T-helper 2 cell treated with Interferon-gamma antibody and Interleukin-4, amounts not matched to agents 5 μg/mL and 100 μg/mL, for 36 hours (primary cell): ENCODE data around the gene SMYD5.
A peak's percentile ranks its signal among the peaks of the same experiment; 100 is the strongest.
"Not testable (repeated sequence)": the region's sequence is repeated elsewhere in the genome, so short reads cannot be mapped to it uniquely, and the experiment has no call there.

Experiments used
- DNase-seq: peaks from one replicate; pipeline ENCODE4 v3.0.0; 2021; ENCODE audit warnings: low spot score
- H3K27ac Mint-ChIP-seq: one replicate; pipeline ENCODE4 v1.8.0; 2021; ENCODE audit warnings: mild to moderate bottlenecking, mixed read lengths
- H3K27me3 Mint-ChIP-seq: one replicate; pipeline ENCODE4 v1.8.0; 2021; ENCODE audit warnings: low read depth, mixed read lengths
- H3K36me3 Mint-ChIP-seq: one replicate; pipeline ENCODE4 v1.8.0; 2021; ENCODE audit warnings: low read depth, mixed read lengths
- H3K4me1 Mint-ChIP-seq: one replicate; pipeline ENCODE4 v1.8.0; 2021; ENCODE audit warnings: low read depth, mixed read lengths
- H3K4me3 Mint-ChIP-seq: one replicate; pipeline ENCODE4 v1.8.0; 2022; ENCODE audit warnings: mild to moderate bottlenecking, moderate library complexity, mixed read lengths
- H3K9me3 Mint-ChIP-seq: one replicate; pipeline ENCODE4 v1.8.0; 2021; ENCODE audit warnings: mixed read lengths

The SMYD5 gene

DNA sequence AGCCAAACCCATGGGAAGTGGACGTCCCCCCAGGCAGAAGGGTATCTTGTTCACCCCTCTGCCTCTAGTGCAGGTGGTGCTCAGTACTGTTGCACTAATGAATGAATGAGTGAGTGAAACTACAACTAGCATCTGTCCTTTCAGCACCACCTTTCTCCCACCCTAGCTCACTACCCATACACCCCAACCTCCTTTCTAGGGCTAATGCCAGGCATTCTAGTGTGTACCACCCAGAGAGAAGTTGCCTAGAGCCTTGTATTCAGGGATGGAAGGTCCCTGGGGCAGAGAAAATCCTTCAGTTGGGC, 42.5 kb downstream of the SMYD5 start:
- Mint-ChIP-seq H3K27me3 (no peaks in the 10 kb centered on the region), H3K4me1 (no peaks in the 10 kb centered on the region), H3K36me3 (peaks cover 15% of the 10 kb centered on the region), H3K9me3 (no peaks in the 10 kb centered on the region), H3K4me3 (no peak overlapping the region), H3K27ac (peak overlapping the region; percentile 18)
- DNase-seq, result no peak

DNA sequence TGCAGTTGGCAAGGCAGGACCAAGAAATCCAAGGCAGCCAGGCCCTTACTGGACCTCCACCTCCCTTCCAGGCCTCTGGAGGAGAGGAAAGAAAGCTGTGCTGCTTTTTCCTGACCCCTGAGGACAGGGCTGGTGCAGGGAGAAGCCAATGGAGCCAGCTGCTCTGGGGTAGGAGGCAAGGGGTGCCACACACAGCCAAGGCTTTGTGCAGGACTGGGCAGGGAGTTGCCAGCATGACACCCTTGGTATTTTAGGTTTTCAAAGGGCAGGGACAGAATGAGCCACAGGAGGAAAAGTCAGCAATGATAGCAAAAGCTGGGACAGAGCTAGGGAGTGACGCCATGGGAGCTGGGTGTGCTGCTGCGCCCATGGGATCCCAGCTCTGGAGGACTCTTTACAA, 43.0 kb downstream of the SMYD5 start:
- Mint-ChIP-seq H3K27ac (peak overlapping the region; percentile 18), H3K36me3 (peaks cover 15% of the 10 kb centered on the region), H3K9me3 (no peaks in the 10 kb centered on the region), H3K27me3 (no peaks in the 10 kb centered on the region), H3K4me1 (no peaks in the 10 kb centered on the region), H3K4me3 (no peak overlapping the region)
- DNase-seq, result no peak

DNA sequence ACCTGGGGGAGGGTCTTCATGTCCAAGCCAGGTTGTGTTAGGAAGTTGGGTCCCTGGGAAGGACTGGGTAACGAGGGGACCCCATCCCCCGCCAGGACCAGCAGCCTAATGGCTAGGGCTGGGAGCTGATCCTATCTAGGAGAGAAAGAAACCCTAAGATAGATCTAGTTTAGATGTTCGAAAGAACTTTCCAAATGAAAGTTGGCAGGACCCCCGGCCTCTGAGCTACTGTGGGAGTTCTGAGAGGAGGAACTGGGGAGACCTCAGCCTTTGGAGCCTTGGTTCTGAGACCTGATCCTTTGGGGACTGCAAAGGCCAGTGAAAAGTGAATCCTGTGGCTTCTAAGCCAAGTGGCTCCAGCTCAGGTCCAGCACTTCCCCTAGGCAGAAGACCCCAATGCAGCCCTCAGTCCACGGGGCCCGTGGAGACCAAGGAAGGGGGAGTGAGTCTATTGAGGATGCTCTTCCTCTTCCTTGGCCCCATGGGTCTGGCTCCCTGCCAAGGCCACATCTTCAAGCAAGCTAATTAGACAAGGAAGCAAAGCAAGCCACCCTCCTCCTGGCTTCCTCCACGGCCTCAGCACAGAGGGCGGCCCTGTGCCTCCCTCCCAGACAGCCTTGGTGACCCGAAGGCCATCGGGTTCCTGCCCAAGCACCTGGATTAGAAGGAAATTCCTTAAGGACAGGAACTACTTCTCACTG, 43.5 kb downstream of the SMYD5 start:
- Mint-ChIP-seq H3K9me3 (no peaks in the 10 kb centered on the region), H3K4me1 (no peaks in the 10 kb centered on the region), H3K36me3 (peaks cover 12% of the 10 kb centered on the region), H3K4me3 (no peak overlapping the region), H3K27ac (no peak overlapping the region), H3K27me3 (no peaks in the 10 kb centered on the region)
- DNase-seq, result no peak

- Mint-ChIP-seq H3K36me3 (peaks cover 6% of the 10 kb centered on the region), H3K27me3 (no peaks in the 10 kb centered on the region), H3K9me3 (no peaks in the 10 kb centered on the region), H3K27ac (no peak overlapping the region), H3K4me1 (no peaks in the 10 kb centered on the region), H3K4me3 (no peak overlapping the region)
- DNase-seq, result no peak
These were observed 44.3 kb downstream of the SMYD5 start for GRCh38 chr2:73258186-73258912.

DNA sequence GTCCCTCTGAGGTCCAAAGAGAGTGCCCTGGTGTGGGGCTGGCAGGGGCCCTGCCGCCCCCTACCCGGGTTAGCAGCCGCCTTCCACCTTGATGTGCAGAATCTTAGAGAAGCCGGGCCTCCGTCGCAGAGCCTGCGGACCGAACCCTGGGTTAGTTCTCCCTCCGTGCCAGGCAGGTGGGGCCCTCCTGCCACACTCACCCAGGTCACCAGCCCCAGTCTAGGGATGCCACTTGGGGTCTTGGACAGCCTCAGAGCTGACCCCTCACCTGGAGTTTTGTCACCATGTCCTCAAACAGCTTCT, 44.8 kb downstream of the SMYD5 start:
- no peaks in the 10 kb centered on the region for H3K27me3 Mint-ChIP-seq
- no peaks in the 10 kb centered on the region for H3K4me1 Mint-ChIP-seq
- peaks cover 5% of the 10 kb centered on the region for H3K36me3 Mint-ChIP-seq
- no peak overlapping the region for H3K27ac Mint-ChIP-seq
- no peaks in the 10 kb centered on the region for H3K9me3 Mint-ChIP-seq
- no peak overlapping the region for H3K4me3 Mint-ChIP-seq
- DNase-seq, result no peak

- Mint-ChIP-seq H3K27ac (no peak overlapping the region), H3K27me3 (no peaks in the 10 kb centered on the region), H3K9me3 (no peaks in the 10 kb centered on the region), H3K4me1 (no peaks in the 10 kb centered on the region), H3K4me3 (no peak overlapping the region), H3K36me3 (peaks cover 5% of the 10 kb centered on the region)
- no peak for DNase-seq
These were observed 45.2 kb downstream of the SMYD5 start for GRCh38 chr2:73259276-73259675.

GRCh38 chr2:73259704-73260337, 45.8 kb downstream of the SMYD5 start:
- Mint-ChIP-seq H3K9me3 (no peaks in the 10 kb centered on the region), H3K27ac (no peak overlapping the region), H3K4me3 (no peak overlapping the region), H3K27me3 (no peaks in the 10 kb centered on the region), H3K4me1 (no peaks in the 10 kb centered on the region), H3K36me3 (peaks cover 3% of the 10 kb centered on the region)
- DNase-seq, result no peak

DNA sequence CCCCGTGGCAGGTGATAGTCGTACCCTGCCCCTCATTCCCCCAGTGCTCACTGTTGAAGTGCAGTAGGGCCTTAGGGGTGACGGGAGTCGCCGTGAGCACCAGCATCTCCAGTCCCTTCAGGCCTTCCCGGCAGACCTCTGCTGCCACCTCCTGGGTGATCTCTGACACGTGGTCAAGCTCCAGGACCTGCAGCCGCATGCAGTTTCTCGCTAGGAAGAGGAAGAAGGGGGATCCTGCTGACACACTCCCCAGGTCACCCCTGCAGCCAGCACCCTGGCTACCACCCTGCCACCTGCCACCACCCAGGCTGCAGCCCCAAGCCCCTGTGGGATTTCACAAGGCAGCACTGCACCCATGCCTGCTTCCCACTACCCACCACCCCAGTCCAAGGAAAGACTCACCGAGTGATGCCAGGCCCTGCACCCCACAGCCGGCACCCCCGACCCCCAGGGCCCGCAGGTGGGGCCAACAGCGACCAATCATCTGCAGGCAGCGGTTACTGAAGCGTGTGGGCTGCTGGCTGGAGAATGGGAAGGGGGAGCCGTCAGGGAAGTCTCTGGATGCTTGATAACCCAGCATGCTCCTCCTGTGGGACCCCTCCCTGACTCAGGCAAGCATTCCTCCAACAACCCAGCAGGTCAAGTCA, 46.4 kb downstream of the SMYD5 start:
- Mint-ChIP-seq H3K9me3 (no peaks in the 10 kb centered on the region), H3K36me3 (peaks cover 3% of the 10 kb centered on the region), H3K4me1 (no peaks in the 10 kb centered on the region), H3K27ac (no peak overlapping the region), H3K4me3 (no peak overlapping the region), H3K27me3 (no peaks in the 10 kb centered on the region)
- no peak for DNase-seq

DNA sequence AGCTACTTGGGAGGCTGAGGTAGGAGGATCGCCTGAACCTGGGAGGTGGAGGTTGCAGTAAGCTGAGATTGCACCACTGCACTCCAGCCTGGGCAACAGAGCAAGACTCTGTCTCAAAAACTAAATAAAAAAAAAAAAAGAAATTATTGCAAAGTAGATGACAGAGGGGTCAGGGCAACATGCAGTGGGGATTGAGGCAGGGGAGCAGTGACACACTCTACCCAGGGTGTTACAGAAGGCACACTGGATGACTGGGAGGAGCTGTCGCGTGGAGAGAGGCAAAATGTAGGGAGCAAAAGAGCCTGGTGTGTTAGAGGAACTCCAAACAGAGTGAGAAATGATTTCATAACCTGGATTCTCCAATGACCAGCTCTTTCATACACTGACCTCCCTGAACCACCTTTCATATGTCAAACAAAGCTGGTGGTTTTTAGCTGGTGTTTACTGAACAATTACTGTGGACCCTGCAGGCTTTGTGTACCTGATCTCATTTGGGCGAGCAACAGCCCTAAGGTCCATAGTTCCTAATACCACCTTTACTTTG, 48.1 kb downstream of the SMYD5 start:
- no peak for DNase-seq
- no peak overlapping the region for H3K27ac Mint-ChIP-seq
- no peak overlapping the region for H3K4me3 Mint-ChIP-seq
- H3K9me3 Mint-ChIP-seq, result no peaks in the 10 kb centered on the region
- H3K27me3 Mint-ChIP-seq, result no peaks in the 10 kb centered on the region
- no peaks in the 10 kb centered on the region for H3K4me1 Mint-ChIP-seq
- peaks cover 5% of the 10 kb centered on the region for H3K36me3 Mint-ChIP-seq

DNA sequence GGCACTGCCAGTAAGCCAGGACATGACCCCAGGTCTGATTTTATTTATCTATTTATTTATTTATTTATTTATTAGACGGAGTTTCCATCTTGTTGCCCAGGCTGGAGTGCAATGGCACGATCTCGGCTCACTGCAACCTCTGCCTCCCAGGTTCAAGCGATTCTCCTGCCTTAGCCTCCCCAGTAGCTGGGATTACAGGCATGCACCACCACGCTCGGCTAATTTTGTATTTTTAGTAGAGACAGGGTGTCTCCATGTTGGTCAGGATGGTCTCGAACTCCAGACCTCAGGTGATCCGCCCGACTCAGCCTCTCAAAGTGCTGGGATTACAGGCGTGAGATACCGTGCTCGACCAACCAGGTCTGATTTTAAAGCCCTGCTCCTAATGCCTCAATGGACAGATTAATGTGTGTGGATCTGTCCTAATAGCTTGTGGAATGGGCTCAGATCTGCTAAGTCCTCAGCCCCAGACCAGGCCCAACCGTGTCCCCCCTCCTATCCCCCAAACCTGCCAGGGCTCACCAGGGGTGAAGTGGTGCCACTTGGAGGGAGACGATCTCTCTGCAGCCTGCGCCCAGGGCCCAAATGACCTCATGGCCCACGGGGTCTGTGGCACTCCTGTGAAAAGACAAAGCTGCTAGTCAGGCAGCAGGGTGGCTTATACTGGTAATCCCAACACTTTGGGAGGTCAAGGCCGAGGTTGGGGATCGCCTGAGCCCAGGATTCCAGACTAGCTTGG, 48.8 kb downstream of the SMYD5 start:
- H3K36me3 Mint-ChIP-seq, DNase-seq, H3K27ac Mint-ChIP-seq, H3K27me3 Mint-ChIP-seq, H3K4me1 Mint-ChIP-seq, H3K4me3 Mint-ChIP-seq, H3K9me3 Mint-ChIP-seq: not testable (repeated sequence)

DNA sequence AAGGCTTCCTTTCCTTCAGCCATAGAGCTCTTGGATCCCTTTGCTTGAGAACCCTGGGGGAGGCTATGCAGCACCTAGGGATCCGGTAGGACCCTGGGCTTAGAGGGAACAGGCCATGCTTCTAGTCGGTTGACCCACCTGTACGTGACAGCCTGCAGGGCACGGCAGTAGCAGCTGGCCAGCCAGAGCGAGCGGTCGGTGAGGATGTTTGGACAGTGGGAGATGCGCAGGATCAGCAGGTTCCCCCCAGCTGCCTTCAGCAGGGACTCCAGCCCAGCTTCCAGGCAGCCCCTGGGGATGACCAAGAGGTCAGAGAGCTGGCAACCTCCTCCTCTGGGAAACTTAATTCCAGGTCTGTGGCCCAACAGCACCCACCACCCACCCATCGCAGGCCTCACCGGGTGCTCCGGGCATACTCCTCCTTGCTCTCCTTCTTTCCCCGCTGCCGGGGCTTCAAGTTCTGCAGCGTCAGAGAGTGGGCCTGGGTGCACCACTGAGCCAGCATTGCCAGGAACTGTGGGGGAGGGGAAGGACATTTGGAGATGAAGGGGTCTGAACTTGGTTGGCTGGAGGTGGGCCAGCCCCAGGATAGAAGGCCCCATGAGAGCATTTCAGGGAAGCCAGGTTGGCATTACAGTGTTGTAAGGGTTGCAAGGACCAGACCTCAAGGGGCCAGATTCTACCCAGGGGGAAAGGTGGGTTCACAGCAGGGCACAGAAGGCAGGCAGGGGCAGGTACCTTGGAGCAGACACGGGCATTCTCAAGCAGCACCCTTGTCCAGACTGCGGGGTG, 49.7 kb downstream of the SMYD5 start:
- Mint-ChIP-seq H3K4me3 (no peak overlapping the region), H3K27ac (no peak overlapping the region), H3K9me3 (no peaks in the 10 kb centered on the region), H3K4me1 (peaks cover 7% of the 10 kb centered on the region), H3K36me3 (peaks cover 8% of the 10 kb centered on the region), H3K27me3 (no peaks in the 10 kb centered on the region)
- no peak for DNase-seq

GRCh38 chr2:73264332-73264606, 50.2 kb downstream of the SMYD5 start:
- Mint-ChIP-seq H3K27me3 (no peaks in the 10 kb centered on the region), H3K27ac (no peak overlapping the region), H3K36me3 (peaks cover 5% of the 10 kb centered on the region), H3K4me1 (peaks cover 7% of the 10 kb centered on the region), H3K9me3 (no peaks in the 10 kb centered on the region), H3K4me3 (no peak overlapping the region)
- no peak for DNase-seq

GRCh38 chr2:73264783-73265182, 50.7 kb downstream of the SMYD5 start:
- peaks cover 9% of the 10 kb centered on the region for H3K4me1 Mint-ChIP-seq
- DNase-seq, result no peak
- peaks cover 5% of the 10 kb centered on the region for H3K36me3 Mint-ChIP-seq
- H3K27ac Mint-ChIP-seq, result no peak overlapping the region
- no peaks in the 10 kb centered on the region for H3K9me3 Mint-ChIP-seq
- H3K27me3 Mint-ChIP-seq, result no peaks in the 10 kb centered on the region
- H3K4me3 Mint-ChIP-seq, result no peak overlapping the region
